ENCODE data around the gene CD74. TPM values are rescaled to one million over a fixed set of nuclear protein-coding genes. Genes with fewer than 3 reads are reported as not detected.

Gene CD74
- total RNA-seq, 1 experiment from 2014 or later = 19.5 TPM

DNA sequence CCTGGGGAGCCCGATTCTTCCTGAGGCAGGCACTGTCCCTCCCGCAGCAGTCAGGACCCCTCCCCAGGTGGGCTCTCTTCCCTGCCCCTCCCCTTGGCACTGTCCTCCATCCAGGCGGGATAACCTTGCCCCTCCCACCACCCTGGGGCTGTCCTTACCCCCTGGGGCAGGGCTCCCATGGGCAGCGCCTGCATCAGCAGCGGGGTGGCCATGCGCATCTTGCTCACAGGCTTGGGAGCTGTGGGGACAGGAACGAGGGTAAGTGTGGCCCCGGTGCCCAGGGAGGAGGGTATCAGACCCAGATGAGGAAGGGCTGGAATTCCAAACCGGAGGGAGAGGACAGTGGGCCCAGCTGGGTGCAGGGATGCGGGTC, 6.0 kb downstream of the CD74 start:
- no peak overlapping the region for H3K4me3 Mint-ChIP-seq
- TF ChIP-seq, protein P1, sequence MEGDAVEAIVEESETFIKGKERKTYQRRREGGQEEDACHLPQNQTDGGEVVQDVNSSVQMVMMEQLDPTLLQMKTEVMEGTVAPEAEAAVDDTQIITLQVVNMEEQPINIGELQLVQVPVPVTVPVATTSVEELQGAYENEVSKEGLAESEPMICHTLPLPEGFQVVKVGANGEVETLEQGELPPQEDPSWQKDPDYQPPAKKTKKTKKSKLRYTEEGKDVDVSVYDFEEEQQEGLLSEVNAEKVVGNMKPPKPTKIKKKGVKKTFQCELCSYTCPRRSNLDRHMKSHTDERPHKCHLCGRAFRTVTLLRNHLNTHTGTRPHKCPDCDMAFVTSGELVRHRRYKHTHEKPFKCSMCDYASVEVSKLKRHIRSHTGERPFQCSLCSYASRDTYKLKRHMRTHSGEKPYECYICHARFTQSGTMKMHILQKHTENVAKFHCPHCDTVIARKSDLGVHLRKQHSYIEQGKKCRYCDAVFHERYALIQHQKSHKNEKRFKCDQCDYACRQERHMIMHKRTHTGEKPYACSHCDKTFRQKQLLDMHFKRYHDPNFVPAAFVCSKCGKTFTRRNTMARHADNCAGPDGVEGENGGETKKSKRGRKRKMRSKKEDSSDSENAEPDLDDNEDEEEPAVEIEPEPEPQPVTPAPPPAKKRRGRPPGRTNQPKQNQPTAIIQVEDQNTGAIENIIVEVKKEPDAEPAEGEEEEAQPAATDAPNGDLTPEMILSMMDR (conservative IDR thresholded peaks at IDR 0.05) = no peak
- Histone ChIP-seq H3T11ph (ENCODE audit: low read length) (no peak overlapping the region), H2BK5ac (ENCODE audit: insufficient read length, low read length) (no peak overlapping the region), H3K23ac (ENCODE audit: insufficient read length, low read depth, low read length) (no peak overlapping the region), H3K4me2 (ENCODE audit: insufficient read depth, insufficient read length, low read length) (no peak overlapping the region), H4K20me1 (ENCODE audit: control insufficient read depth, insufficient read depth, insufficient read length) (no peaks in the 10 kb centered on the region), H4K8ac (replicated peaks; ENCODE audit: insufficient read length, low read depth, low read length) (no peak overlapping the region), H3K9me3 (ENCODE audit: control insufficient read depth, low read depth, low read length) (no peaks in the 10 kb centered on the region), H2AFZ (ENCODE audit: low read length) (no peak overlapping the region), H2BK12ac (ENCODE audit: insufficient read length, low read depth, low read length) (no peak overlapping the region), H4K5ac (ENCODE audit: insufficient read length, low read depth, low read length) (no peak overlapping the region), H2BK120ac (ENCODE audit: low read depth, low read length, poor library complexity, severe bottlenecking) (no peak overlapping the region), H3K14ac (ENCODE audit: insufficient read depth, low read length) (no peak overlapping the region), H3K23me2 (ENCODE audit: insufficient read length, low read depth, low read length, poor library complexity, severe bottlenecking) (no peaks in the 10 kb centered on the region), H3K18ac (ENCODE audit: insufficient read length, low read depth, low read length) (no peak overlapping the region), H2BK20ac (ENCODE audit: low read depth, low read length, poor library complexity, severe bottlenecking) (no peak overlapping the region), H3K56ac (ENCODE audit: insufficient read length, low read depth, low read length) (no peak overlapping the region), H3K79me2 (ENCODE audit: insufficient read depth, low read length) (no peaks in the 10 kb centered on the region), H3K27ac (ENCODE audit: insufficient read length, low read depth, low read length) (no peak overlapping the region), H3K4ac (ENCODE audit: low read depth, low read length) (no peak overlapping the region), H3K79me1 (ENCODE audit: insufficient read depth, low read depth, low read length, poor library complexity, severe bottlenecking) (no peaks in the 10 kb centered on the region), H3K4me1 (ENCODE audit: insufficient read depth, low read length) (peaks cover 3% of the 10 kb centered on the region; the same call in 1 of the 2 replicates), H2BK15ac (ENCODE audit: low read depth, low read length) (no peak overlapping the region), H3K27me3 (ENCODE audit: insufficient read depth, low read length) (no peaks in the 10 kb centered on the region), H3K9ac (ENCODE audit: extremely low read depth, insufficient read length, low read length) (no peak overlapping the region), H2AK5ac (ENCODE audit: insufficient read length, low read length) (no peak overlapping the region), H4K91ac (ENCODE audit: insufficient read length, low read depth, low read length) (no peak overlapping the region)
- no peak for DNase-seq
- no peaks in the 10 kb centered on the region; a peak in 2 of 5 replicates for H3K9me3 Mint-ChIP-seq
- H3K4me1 Mint-ChIP-seq = peaks cover 26 to 32% of the 10 kb centered on the region in 2 experiments
- peaks cover 5 to 11% (median 5%) of the 10 kb centered on the region in 3 experiments; a peak in 5 of 7 replicates for H3K36me3 Mint-ChIP-seq (ENCODE audit: insufficient read depth in 1 of 3, low read depth in 3 of 3)
- no peaks in the 10 kb centered on the region for H3K27me3 Mint-ChIP-seq (ENCODE audit: low read depth)
- H3K27ac Mint-ChIP-seq = no peak overlapping the region
- WGBS (ENCODE audit: extremely low coverage, insufficient read length, low lambda C conversion rate) = no CpG with 5 or more reads among the region's 10 CpGs
